ENCODE measurements around the gene SEMA4A.
"Not testable (repeated sequence)": the region's sequence is repeated elsewhere in the genome, so short reads cannot be mapped to it uniquely, and the experiment has no call there.

- TF ChIP-seq, protein P1, sequence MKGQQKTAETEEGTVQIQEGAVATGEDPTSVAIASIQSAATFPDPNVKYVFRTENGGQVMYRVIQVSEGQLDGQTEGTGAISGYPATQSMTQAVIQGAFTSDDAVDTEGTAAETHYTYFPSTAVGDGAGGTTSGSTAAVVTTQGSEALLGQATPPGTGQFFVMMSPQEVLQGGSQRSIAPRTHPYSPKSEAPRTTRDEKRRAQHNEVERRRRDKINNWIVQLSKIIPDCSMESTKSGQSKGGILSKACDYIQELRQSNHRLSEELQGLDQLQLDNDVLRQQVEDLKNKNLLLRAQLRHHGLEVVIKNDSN (IDR thresholded peaks at IDR 0.05; ENCODE audit: borderline replicate concordance, low read depth), result not testable (repeated sequence)
- TF ChIP-seq NFIC (IDR thresholded peaks at IDR 0.05; ENCODE audit: borderline replicate concordance); GATA2 (CRISPR knock-in tag; IDR thresholded peaks at IDR 0.05); EZH2phosphoT487 (IDR thresholded peaks at IDR 0.05; ENCODE audit: borderline replicate concordance, low read depth); TCF12 (IDR thresholded peaks at IDR 0.05); TAF1 (IDR thresholded peaks at IDR 0.05; ENCODE audit: borderline replicate concordance, low read depth, low read length); MXI1 (IDR thresholded peaks at IDR 0.05; ENCODE audit: low read depth, low read length); GABPA (IDR thresholded peaks at IDR 0.05; ENCODE audit: low read depth): not testable (repeated sequence)
- TF ChIP-seq, protein P2, sequence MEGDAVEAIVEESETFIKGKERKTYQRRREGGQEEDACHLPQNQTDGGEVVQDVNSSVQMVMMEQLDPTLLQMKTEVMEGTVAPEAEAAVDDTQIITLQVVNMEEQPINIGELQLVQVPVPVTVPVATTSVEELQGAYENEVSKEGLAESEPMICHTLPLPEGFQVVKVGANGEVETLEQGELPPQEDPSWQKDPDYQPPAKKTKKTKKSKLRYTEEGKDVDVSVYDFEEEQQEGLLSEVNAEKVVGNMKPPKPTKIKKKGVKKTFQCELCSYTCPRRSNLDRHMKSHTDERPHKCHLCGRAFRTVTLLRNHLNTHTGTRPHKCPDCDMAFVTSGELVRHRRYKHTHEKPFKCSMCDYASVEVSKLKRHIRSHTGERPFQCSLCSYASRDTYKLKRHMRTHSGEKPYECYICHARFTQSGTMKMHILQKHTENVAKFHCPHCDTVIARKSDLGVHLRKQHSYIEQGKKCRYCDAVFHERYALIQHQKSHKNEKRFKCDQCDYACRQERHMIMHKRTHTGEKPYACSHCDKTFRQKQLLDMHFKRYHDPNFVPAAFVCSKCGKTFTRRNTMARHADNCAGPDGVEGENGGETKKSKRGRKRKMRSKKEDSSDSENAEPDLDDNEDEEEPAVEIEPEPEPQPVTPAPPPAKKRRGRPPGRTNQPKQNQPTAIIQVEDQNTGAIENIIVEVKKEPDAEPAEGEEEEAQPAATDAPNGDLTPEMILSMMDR (IDR thresholded peaks at IDR 0.05), result not testable (repeated sequence)
- TF ChIP-seq, protein P3, sequence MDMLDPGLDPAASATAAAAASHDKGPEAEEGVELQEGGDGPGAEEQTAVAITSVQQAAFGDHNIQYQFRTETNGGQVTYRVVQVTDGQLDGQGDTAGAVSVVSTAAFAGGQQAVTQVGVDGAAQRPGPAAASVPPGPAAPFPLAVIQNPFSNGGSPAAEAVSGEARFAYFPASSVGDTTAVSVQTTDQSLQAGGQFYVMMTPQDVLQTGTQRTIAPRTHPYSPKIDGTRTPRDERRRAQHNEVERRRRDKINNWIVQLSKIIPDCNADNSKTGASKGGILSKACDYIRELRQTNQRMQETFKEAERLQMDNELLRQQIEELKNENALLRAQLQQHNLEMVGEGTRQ (IDR thresholded peaks at IDR 0.05; ENCODE audit: borderline replicate concordance, low read depth, low read length), result not testable (repeated sequence)
Observed at GRCh38 chr1:156190265-156190664, 36.9 kb downstream of the SEMA4A start.
